GM21529 (cell line): ENCODE results near the gene TPCN1.
"Not testable (repeated sequence)": the region's sequence is repeated elsewhere in the genome, so short reads cannot be mapped to it uniquely, and the experiment has no call there.

Experiments
- ATAC-seq: cut with Tn5 transposase; IDR thresholded peaks from one replicate; pipeline ENCODE4 v1.9.1; 2021; ENCODE audit not compliant: unreplicated experiment

Gene TPCN1

DNA sequence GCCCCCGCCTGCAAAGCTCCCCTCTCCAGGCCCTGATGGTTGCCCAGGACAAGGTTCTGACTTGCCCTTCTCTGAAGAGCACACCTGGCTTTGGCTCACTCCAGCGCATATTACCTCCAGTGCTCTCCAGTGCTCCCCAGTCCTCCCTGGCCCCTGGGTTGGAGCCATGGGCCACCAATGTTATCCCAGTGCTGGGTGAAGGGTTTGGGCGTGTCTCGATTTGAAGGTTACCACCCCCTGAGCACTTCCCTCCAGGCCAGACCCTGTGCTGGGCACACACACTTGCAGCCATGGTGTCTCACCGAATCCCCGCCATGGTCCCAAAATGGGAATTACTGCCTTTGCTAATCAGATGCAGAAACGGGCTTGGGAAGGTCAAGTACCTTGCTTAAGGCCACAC is 24.7 kb upstream of the TPCN1 start:
- ATAC-seq, result no peak

DNA sequence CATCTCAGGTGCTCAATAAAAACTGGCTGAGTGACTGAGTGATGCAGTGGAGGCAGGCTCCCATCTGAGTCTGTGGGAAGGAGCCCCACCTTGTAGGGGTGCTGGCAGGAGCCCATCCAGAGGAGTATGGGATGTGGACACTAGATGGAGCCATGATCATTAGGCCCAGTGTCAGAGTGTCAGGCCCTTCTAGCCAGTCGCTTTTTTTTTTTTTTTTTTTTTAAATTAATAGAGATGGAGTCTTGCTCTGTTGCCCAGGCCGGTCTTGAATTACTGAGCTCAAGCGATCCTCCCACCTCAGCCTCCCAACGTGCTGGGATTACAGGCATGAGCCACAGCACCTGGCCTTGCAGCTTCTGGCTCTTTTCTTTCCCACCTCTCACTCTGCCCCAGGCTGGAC is 24.3 kb upstream of the TPCN1 start:
- peak; percentile 82 for ATAC-seq

DNA sequence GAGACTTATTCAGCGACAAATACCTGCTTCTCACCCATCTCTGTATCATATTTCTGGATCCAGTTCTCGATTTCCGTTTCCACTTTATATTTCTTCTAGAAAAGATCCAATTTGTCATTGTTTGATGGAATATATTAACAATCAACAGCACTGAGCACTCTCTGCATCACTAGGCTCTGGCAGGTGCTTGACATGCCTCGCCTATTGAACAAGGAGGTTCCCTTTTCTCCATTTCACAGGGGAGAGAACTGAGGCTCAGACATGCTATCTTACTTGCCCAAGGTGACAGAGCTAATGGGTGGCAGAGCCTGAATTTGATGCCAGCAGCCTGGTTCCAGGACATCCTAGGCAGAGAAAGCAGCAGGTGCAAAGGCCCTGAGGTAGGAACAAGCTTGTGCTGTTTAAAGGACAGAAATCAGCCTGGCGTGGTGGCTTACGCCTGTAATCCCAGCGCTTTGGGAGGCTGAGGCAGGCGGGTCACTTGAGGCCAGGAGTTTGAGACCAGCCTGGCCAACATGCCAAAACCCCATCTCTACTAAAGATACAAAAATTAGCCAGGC is 23.7 kb upstream of the TPCN1 start:
- no peak for ATAC-seq

DNA sequence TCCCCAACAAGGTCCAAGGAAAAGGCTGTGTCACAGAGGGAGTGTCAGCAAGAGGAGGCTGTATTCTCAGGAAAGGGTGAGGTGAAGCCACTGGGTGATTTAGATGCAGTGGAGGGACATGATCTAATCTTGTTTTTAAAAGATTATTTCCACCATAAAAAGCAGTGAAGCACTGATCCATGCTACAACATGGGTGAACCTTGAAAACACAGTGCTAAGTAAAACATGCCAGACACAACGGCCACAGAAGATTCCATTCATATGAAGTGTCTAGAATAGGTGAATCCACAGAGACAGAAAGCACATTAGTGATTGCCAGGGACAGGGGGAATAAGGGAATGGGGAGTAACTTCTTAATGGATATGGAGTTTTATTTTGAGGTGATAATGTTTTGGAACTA is 23.0 kb upstream of the TPCN1 start:
- ATAC-seq, result no peak

DNA sequence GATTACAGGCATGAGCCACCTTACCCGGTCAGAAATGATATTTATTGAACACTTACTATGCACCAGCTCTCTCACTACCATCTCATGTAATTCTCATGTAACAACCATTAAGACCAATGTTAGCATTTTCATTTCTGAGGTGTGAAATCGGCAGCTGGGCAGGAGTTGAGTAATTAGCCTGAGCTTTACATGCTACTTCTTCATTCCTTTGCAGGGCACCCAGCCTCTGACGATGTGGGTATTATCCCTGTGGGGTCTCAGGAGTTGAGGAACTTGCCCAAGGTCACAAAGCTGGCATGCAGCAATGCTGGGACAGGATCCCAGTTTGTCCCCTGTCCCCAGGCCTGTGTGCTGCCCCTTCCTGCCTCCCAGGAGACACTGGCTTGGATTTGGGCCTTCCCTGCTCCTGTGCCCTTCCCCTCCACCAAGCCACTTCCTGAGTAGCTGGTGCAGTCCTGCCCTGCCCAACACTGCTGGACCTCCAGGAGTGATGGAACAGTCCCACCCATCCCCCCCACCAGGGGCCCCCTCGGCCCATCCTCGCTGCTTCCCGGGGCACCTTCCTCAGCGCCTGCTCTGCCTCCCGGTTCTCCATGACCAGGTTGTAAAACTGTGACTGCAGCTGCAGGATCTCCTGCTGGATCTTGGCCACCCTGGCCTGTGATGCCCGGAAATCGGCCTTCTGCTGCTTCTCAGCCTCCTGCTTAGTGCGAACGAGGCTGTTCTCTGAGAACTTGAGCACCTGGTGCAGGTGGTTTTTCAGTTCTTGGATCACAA is 21.1 kb upstream of the TPCN1 start:
- no peak for ATAC-seq

DNA sequence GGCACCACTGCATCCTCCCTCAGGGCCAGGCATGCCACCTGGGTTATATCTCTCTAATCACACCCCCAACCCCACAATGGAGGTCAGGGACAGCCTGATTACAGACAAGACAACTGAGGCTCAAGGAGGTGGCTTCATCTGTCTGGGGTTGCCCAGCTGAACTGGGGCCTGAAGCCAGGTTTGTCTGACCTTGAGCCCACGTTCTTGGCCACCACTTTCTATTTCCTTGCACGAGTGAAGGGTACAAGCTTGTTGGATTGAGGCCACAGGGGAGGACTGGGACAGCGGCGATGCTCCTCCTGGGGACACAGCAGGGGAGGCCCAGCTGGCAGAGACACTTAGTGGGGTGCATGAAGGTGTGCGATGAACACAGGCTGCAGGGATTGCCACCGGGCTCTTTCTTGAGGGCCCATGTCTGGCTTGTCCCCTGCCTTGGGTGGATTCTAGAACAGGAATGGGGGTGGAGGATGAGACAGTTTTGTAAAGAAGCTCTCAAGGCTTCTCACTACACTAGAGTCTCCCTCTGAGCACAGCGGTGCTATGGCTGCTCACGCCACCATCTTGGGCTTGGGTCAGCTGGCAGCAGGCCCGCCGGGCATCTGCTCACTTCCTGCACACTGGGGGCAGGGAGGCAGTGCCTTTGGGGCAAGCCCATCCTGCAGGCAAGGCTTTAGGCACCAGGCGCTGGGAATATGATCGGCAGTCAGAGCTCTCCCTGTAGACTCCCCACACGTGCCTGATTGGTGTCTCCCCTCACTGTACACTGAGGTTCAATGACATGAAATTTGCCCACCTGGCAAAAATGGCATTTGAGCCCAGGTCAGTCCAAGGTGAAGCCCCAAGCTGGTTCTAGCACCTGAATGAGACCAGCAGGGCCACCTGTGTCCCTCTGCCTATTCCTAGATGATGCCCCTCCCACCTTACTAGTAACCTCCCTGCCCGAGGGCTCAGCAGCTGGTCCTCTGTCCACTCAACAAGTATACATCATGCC is 19.8 kb upstream of the TPCN1 start:
- ATAC-seq, result no peak

DNA sequence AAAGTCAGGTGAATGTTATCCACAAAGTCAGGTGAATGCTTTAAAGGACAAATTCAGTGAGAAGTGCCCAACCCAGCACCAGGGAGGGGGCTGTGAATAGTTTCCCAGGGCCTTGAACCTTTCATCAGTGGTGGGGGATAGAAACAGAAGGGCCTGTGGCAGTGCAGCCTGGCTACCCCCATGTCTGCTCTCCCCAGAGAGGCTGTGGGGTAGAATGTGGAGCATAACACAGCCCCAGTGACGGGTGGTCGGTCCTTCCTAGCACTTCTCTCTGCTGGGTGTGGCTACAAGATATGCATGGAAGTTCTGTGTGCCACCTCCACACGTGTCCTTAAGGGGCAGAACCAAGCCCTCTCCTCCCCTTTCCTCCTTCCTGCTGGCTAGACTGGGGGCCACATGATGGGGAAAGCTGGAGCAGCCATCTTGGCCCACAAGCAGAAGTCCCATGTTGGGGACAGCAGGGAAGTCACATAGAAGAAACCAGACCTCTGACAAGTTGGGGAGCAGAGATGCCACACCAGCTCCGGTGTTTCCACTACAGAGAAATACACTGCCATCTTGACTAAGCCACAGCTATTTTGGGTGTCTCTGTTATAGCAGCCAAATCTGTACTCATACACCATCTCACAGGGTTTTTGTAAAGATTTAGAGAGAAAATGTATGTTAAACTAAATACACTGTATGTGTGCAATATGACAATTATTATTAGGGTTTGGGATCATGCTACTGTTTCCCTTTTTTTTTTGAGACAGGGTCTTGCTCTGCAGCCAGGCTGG is 18.8 kb upstream of the TPCN1 start:
- ATAC-seq, result no peak

DNA sequence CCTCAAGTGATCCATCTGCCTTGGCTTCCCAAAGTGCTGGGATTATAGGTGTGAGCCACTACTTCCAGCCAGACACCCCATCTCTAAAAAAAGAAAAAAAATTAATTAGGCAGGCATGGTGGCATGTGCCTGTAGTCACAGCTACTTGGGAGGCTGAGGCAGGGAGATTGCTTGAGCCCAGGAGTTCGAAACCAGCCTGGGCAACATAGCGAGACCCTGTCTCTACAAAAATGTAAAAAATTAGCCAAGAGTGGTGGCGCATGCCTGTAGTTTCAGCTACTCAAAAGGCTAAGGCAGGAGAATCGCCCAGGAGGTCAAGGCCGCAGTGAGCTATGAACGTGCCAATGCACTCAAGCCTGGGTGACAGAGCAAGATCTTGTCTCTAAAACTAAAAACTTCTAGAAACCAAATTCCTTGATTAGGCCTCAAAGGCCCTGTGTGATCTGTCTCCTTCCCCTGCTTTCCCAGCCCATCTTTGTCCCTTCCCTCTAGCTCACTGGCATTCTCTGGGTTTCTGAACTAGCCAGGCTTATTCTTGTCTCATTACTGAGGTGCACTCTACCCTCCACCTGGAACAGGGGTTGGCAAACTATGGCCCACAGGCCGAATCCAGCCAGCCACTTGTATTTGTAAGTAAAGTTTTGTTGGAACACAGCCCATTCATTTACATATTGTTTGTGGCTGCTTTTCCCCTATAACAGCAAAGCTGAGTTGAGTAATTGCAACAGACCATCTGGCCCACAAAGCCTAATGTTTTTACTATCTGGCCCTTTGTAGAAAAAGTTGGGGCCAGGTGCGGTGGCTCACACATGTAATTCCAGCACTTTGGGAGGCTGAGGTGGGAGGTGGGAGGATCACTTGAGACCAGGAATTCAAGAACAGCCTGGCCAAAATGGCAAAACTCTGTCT is 17.2 kb upstream of the TPCN1 start:
- ATAC-seq, result no peak

DNA sequence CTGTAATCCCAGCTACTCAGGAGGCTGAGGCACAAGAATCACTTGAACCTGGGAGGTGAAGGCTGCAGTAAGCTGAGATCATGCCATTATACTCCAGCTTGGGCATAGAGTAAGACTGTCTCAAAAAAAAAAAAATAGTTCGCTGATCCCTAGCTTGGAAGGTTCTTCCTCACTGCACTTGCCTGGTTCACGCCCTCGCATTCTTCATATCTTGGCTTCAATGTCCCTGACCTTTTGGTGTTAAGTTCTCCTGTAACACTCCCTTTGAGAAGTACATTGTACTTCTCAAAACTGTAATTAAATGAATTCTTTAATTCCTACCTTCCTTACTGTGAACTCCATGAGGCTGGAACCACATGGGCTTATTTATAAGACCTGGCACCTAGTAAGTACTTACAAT is 16.5 kb upstream of the TPCN1 start:
- ATAC-seq, result no peak

DNA sequence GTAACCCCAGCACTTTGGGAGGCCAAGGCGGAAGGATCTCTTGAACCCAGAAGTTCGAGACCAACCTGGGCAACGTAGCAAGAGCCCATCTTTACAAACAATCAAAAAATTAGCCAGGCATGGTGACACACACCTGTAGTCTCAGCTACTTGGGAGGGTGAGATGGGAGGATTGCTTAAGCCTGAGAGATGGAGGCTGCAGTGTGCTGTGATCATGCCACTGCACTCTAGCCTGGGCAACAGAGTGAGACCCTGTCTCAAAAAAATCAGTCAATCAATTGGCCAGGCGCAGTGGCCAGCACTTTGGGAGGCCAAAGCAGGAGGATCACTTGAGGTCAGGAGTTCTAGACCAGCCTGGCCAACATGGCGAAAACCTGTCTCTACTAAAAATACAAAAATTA is 14.5 kb upstream of the TPCN1 start:
- not testable (repeated sequence) for ATAC-seq

DNA sequence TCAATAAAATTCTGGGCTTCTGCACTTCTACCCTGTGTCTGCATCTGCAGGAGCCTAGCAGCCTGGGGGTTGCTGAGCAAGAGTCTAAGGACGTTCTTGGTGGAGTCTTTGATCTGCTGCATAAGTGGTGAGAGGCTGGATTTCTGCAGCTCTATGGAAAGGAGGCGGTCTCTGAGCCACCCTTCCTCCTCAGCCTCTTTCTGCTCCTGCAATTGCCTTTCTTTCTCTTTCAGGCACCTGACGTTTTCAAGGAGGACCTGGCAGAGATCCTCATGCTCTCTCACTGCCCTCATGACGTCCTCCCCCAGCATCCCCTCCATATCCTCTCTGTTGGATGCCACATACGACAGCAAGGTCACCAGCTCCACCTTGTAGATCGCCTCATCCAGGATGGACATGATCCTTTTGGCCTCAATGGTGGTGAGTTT is 13.6 kb upstream of the TPCN1 start:
- no peak for ATAC-seq

DNA sequence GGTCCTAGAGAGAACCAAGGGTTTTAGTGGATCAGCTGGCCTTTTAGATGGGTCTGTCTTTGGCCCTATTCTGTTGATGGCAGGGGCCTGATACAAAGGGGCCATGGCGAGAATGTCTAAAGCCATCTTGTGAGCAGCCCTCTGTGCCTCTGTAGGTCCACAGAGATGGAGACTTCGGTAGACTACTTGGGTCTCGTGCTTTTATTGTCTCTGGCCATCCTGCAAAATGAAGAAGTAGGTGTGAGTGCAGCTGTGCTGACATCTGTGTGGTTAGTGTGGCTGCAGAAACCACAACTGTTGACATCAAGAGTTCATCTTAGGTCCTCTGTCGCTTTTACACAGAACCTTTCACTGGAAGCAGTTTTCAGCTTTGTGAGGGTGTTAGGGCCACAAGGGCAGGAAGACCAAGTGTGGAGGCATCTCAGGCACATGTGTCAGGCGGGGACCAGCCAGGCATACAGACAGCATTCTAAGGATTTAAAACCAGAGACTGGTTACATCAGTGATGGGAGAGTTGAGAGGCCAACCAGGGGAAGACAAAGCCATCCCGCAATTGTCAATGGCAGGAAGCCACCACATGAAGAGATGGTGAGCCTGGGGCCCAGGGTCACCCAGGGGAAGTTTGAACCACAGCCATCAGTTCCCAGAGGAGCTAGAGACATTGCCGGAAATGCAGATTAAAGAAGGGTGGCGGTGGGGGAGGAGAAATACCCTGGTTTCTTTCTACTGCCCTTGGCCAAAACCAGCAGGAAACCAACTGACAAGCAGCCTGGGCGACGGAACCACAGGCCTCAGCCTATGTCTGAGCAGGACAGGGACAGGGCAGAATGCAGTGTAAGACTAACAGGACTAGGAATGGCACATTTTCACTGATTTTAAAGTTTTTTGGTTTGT is 13.0 kb upstream of the TPCN1 start:
- ATAC-seq, result peak; percentile 73

DNA sequence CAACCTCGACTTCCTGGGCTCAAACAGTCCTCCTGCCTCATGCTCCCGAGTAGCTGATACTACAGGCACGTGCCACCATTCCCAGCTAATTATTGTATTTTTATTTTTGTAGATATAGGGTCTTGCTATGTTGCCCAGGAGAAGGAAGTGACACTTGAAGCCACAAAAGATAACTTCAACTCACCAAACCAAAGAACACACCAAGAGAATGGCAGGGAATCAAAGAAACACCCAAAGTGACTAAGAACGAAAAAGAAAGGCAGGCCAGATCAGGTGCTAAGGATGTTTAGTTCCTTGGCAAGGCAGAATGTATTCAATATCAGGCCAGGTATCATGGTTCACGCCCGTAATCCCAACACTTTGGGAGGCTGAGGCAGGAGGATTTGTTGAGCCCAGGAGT is 10.1 kb upstream of the TPCN1 start:
- no peak for ATAC-seq

DNA sequence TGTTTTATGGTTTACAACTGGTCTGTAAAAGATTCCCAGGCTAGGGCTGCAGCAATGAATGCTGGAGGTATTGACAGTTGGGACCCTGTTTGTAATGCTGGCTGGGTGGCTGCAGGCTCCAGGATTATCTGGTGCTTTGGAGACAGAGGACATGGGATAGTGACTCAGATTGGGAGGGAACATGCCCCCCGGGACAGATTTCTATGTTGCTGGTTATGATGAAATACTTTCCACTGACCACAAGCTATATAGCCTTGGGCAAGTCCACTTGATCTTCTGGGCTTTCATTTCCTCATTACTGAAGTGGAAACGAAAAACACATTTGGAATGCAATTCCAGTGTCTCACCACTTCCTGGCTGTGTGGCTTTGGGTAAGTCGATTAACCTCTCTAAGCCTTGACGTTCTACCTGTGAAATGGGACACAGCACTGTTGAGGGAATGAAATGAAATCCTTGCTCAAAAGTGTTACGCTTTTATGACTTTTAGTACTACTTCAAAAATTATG is 6.3 kb upstream of the TPCN1 start:
- ATAC-seq, result peak; percentile 55

DNA sequence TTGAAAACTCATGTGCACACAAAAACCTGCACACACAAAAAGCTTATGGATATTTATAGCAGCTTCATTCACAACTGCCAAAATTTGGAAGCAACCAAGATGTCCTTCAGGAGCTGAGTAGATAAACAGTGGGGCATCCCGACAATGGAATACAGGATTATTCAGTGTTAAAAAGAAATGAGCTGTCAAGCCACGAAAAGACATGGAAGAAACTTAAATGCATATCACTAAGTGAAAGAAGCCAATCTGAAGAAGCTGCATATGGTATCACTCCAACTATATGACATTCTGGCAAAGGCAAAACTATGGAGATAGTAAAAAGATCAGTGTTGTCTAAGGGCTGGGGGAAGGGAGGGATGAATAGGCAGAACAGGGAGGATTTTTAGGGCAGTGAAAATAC is 5.2 kb upstream of the TPCN1 start:
- ATAC-seq, result no peak

DNA sequence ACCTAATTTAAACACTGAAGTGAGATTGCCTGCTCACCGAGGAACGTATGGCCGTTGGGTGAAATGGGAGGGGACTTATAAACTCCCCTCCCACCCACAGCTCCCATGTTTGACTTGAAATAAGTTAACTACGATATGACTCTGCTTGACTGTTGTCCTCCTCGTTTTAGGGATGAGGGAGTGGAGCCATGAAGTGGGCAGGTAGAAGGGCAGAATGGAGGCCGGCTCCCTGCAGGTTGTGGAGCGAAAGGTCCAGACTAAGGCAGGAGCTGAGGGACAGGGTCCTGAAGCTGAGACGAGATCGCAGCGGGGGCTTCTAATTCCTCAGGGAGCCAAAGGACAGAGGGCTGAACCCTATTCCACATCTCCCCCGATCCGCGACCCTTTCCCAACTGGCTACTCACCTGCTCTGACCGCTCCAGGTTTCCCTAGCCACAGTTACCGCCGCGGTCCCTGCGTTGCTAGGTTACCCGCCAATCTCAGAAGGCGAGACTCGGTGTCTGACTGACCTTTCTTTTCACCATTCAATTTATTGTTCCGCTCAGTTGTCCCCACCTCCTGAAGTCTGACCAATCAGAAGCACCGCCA is 577 bp upstream of the TPCN1 start:
- ATAC-seq, result peak; percentile 0

DNA sequence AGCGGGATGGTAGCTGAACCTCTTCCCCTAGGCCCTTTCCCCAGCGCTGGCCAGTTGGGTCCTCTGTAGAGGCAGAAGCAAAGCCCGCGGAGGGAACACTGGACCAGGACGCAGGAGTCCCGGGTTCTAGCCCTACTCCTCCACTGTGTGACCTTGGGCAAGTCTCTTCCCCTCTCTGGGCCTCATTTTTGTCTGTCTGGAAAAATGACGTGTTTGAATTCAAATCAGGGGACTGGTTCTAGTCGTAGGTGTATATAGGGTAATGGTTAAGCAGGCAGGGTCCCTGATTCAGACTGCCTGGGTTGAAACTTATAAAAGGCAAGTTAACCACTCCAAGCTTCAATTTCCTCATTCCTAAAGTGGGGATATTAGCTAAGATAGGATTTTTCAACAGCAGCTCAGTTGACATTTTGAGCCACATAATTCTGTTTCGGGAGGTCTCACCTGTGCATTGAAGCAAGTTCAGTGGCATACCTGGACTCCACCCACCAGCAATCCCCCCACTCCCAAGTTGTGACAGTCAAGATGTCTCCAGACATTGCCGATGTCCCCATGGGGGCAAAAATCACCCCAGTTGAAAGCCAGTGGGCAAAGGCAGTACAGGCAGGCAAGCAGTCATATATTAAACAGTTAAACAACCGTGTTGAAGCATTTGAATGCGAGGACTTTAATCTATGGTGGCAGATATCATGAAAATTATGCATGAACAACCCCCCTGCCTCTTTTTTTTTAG is 899 bp downstream of the TPCN1 start:
- no peak for ATAC-seq
